ENCODE measurements around the gene CHKA. TPM values are rescaled to one million over a fixed set of nuclear protein-coding genes. Genes with fewer than 3 reads are reported as not detected.

CHKA gene
- total and polyA plus RNA-seq, 4 experiments from 2014 or later, result 1.5 to 2.7 (median 2.6) TPM

- Mint-ChIP-seq H3K4me3 (peak overlapping the region; percentile 79 to 88 (median 82)), H3K36me3 (peaks cover 0 to 2% of the 10 kb centered on the region in 2 donors), H3K4me1 (peaks cover 12 to 39% (median 20%) of the 10 kb centered on the region in 4 donors), H3K27me3 (no peaks in the 10 kb centered on the region), H3K9me3 (peaks cover 0 to 3% (median 0%) of the 10 kb centered on the region in 8 donors), H3K27ac (peak overlapping the region; percentile 61 to 90 (median 85))
- Histone ChIP-seq H3K9me3 (ENCODE audit: control insufficient read depth in 1 of 2, low read length in 2 of 2) (no peaks in the 10 kb centered on the region), H3K27me3 (ENCODE audit: insufficient read depth, low read length) (no peaks in the 10 kb centered on the region), H3K4me1 (ENCODE audit: insufficient read depth, low read length) (peaks cover 16% of the 10 kb centered on the region), H3K4me3 (ENCODE audit: low read length in 2 of 2) (peak overlapping the region in 1 of 2 donors; percentile 59), H3K27ac (ENCODE audit: low read depth, low read length) (no peak overlapping the region), H3K36me3 (ENCODE audit: insufficient read depth, low read length) (no peaks in the 10 kb centered on the region)
- ChIA-PET CTCF (ENCODE audit: partially characterized antibody) (no interaction called here), POLR2A (ENCODE audit: partially characterized antibody) (interaction anchor here (0.8 to 2.2 kb wide), 4 partner anchors 9 to 119 kb away, joined by 3 to 12 read pairs (median 4); partner anchors contain the start of gene TCIRG1)
- peak; percentile 61 to 74 (median 69) for DNase-seq
- intact Hi-C loops (cut with micrococcal nuclease), result loop anchor here (5.0 kb wide), 2 partner anchors 196 to 209 kb away; partner anchors contain the start of gene KMT5B
These were observed 118.0 kb downstream of the CHKA start for GRCh38 chr11:68002938-68003845.

Small RNAs within 50 kb of the gene (microRNA-seq; reads per million reads assigned to microRNA genes)
- gene MIR4691 (ENCODE audit: borderline microRNAs expressed, borderline number of aligned reads, borderline replicate concordance) (not detected), gene MIR6753 (ENCODE audit: borderline microRNAs expressed, borderline number of aligned reads, borderline replicate concordance) (not detected), gene MIR7113 (ENCODE audit: borderline microRNAs expressed, borderline number of aligned reads, borderline replicate concordance) (not detected)

Other genes with a start within 250 kb of the CHKA start
- gene UNC93B1, start 117.3 kb downstream of the CHKA start, total RNA-seq, result 10 to 100 TPM; 22.4 to 26.8 TPM
- gene UNC93B1, start 117.3 kb downstream of the CHKA start, polyA plus RNA-seq, result 10 to 100 TPM; 25.1 to 27.1 TPM
- gene ALDH3B1, start 111.1 kb downstream of the CHKA start, total RNA-seq, result 1 to 10 TPM in 1 of 2 experiments, under 1 TPM in 1; 0.72 to 1.0 TPM
- gene ALDH3B1, start 111.1 kb downstream of the CHKA start, polyA plus RNA-seq, result not detected
- gene NDUFS8, start 90.7 kb downstream of the CHKA start, total RNA-seq, result 10 to 100 TPM; 70.0 to 79.3 TPM
- gene NDUFS8, start 90.7 kb downstream of the CHKA start, polyA plus RNA-seq, result 100 to 1,000 TPM; 140 to 143 TPM
- gene TCIRG1, start 82.4 kb downstream of the CHKA start, total RNA-seq, result 100 to 1,000 TPM; 261 to 266 TPM
- 10 to 100 TPM; 46.2 to 60.1 TPM for gene TCIRG1, start 82.4 kb downstream of the CHKA start, polyA plus RNA-seq
- 10 to 100 TPM; 60.5 to 61.7 TPM for gene KMT5B, start 91.9 kb upstream of the CHKA start, total RNA-seq
- 10 to 100 TPM; 27.9 to 45.6 TPM for gene KMT5B, start 91.9 kb upstream of the CHKA start, polyA plus RNA-seq
- 10 to 100 TPM; 19.1 to 20.3 TPM for gene C11orf24, start 150.6 kb upstream of the CHKA start, total RNA-seq
- gene C11orf24, start 150.6 kb upstream of the CHKA start, polyA plus RNA-seq, result 10 to 100 TPM in 1 of 2 donors, 1 to 10 TPM in 1; 7.7 to 17.6 TPM
- gene LRP5, start 191.2 kb upstream of the CHKA start, total RNA-seq, result 1 to 10 TPM; 1.4 to 1.9 TPM
- gene LRP5, start 191.2 kb upstream of the CHKA start, polyA plus RNA-seq, result under 1 TPM in 1 of 2 donors, not detected in 1; 0.61 TPM